Measurements from ENCODE around the gene SLC13A3.

Gene SLC13A3

GRCh38 chr20:46547995-46548394, 103.3 kb downstream of the SLC13A3 start:
- intact Hi-C loops (cut with micrococcal nuclease), result no loop called here
- no peaks in the 10 kb centered on the region for H3K36me3 Mint-ChIP-seq (ENCODE audit: low read depth)
- H3K9me3 Mint-ChIP-seq, result no peaks in the 10 kb centered on the region
- H3K4me1 Mint-ChIP-seq (ENCODE audit: low read depth), result peaks cover 25% of the 10 kb centered on the region
- H3K27me3 Mint-ChIP-seq, result peaks cover 15% of the 10 kb centered on the region
- H3K4me3 Mint-ChIP-seq, result no peak overlapping the region
- no peak overlapping the region for H3K27ac Mint-ChIP-seq

GRCh38 chr20:46546936-46547335, 104.3 kb downstream of the SLC13A3 start:
- Mint-ChIP-seq H3K27me3 (peaks cover 25% of the 10 kb centered on the region), H3K36me3 (ENCODE audit: low read depth) (no peaks in the 10 kb centered on the region), H3K4me1 (ENCODE audit: low read depth) (peaks cover 15% of the 10 kb centered on the region), H3K4me3 (no peak overlapping the region), H3K27ac (no peak overlapping the region), H3K9me3 (no peaks in the 10 kb centered on the region)
- intact Hi-C loops (cut with micrococcal nuclease), result no loop called here

DNA sequence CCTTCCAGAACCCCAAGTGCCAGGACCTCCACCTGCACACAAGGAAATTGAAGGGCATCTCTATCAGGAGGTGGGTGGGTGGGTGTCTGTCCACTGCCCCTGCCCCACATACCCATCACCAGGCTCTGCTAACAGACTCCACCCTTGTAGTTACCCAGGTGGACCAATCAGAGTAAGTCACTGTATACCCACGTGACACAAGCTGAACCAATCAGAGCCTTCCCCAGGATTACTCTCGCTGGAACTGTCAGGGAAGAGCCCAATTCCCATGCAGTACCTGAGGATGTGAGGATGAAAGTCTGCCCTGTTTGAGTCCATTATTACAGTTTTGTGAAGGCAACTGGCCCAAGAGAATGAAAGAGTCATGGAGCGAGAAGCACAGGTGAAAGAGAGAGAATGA, 105.0 kb downstream of the SLC13A3 start:
- intact Hi-C loops (cut with micrococcal nuclease), result no loop called here
- H3K27ac Mint-ChIP-seq, result no peak overlapping the region

DNA sequence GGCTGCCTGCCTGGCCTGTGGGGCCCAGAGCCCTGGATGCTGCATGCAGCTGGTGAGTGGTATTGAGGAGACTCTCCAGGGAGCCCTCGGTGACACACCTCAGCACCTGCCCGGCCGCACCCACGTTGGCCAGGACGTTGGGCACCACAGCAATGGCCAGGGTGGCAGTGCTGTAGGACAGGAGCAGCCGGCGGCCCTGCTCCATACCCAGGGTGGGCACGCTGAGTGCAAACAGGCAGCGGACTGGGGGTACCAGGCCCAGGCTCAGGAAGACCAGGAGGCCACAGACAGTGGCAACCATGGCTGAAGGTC, 105.5 kb downstream of the SLC13A3 start:
- H3K4me1 Mint-ChIP-seq (ENCODE audit: low read depth), result peaks cover 5% of the 10 kb centered on the region
- no peak overlapping the region for H3K4me3 Mint-ChIP-seq
- H3K9me3 Mint-ChIP-seq, result no peaks in the 10 kb centered on the region
- H3K27ac Mint-ChIP-seq, result no peak overlapping the region
- intact Hi-C loops (cut with micrococcal nuclease), result loop anchor here (2.0 kb wide), 1 partner anchor 45 kb away; no protein-coding TSS in a partner anchor
- no peaks in the 10 kb centered on the region for H3K36me3 Mint-ChIP-seq (ENCODE audit: low read depth)
- H3K27me3 Mint-ChIP-seq, result peaks cover 32% of the 10 kb centered on the region

More for the DNA sequence above, 105.0 kb downstream of the SLC13A3 start:
- Mint-ChIP-seq H3K4me3 (no peak overlapping the region), H3K4me1 (ENCODE audit: low read depth) (peaks cover 9% of the 10 kb centered on the region), H3K9me3 (no peaks in the 10 kb centered on the region), H3K36me3 (ENCODE audit: low read depth) (no peaks in the 10 kb centered on the region), H3K27me3 (peaks cover 31% of the 10 kb centered on the region)

DNA sequence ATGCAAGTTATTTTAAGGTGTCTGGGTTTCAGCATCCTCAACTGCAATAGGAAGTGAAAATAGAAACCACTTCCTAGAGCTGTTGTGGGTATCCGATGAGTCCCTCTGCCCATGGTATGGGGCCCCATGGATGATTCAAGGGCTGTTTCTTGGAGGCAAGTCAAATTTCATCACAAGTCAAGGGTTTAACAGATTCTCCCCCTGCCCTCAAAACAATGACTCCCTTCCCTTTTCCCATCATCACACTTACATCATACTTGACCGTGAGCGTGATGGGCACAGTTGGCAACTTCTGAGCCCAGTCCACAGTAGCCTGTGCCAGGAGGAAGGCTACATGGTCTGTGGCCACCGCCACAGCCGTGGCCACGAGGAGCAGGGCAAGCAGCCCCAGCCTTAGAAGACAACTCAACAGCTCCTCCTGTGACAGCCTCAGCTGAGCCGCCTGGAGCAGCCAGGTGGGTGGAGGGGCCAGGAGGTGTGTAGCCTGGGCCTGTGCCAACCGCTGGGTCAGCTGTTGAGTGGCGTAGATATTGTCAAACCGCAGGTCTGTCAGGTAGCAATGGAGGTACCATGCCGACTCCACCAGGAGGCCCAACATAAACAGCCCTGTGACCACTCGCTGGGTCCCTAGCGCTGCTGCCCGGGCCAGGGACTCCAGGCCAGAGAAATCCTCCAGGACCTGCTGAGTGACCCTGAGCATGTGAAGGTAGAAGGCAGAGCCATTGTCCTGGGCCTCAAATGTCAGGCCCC, 106.0 kb downstream of the SLC13A3 start:
- H3K36me3 Mint-ChIP-seq (ENCODE audit: low read depth), result no peaks in the 10 kb centered on the region
- peaks cover 35% of the 10 kb centered on the region for H3K27me3 Mint-ChIP-seq
- no peaks in the 10 kb centered on the region for H3K4me1 Mint-ChIP-seq (ENCODE audit: low read depth)
- no peaks in the 10 kb centered on the region for H3K9me3 Mint-ChIP-seq
- no peak overlapping the region for H3K27ac Mint-ChIP-seq
- H3K4me3 Mint-ChIP-seq, result no peak overlapping the region
- intact Hi-C loops (cut with micrococcal nuclease), result loop anchor here (2.0 kb wide), 1 partner anchor 46 kb away; no protein-coding TSS in a partner anchor

- Mint-ChIP-seq H3K27ac (no peak overlapping the region), H3K27me3 (peaks cover 35% of the 10 kb centered on the region), H3K36me3 (ENCODE audit: low read depth) (no peaks in the 10 kb centered on the region), H3K4me3 (no peak overlapping the region), H3K9me3 (no peaks in the 10 kb centered on the region), H3K4me1 (ENCODE audit: low read depth) (no peaks in the 10 kb centered on the region)
- intact Hi-C loops (cut with micrococcal nuclease), result loop anchor here (2.0 kb wide), 1 partner anchor 46 kb away; no protein-coding TSS in a partner anchor
Observed at GRCh38 chr20:46544576-46544975, 106.7 kb downstream of the SLC13A3 start.

DNA sequence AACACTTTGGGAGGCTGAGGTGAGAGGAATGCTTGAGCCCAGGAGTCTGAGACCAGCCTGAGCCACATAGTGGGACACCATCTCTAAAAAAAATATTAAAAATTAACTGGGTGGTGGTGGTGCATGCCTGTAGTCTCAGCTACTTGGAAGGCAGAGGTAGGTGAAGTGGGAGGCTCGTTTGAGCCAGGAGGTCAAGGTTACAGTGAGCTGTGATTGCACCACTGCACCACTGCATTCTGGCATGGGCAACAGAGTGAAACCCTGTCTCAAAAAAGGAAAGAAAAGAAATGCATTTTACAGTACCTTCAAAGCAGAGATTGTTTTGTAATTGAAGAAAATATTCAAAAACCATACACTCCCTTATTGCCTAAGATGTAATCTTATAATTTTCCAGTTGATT, 107.3 kb downstream of the SLC13A3 start:
- no peak overlapping the region for H3K4me3 Mint-ChIP-seq

DNA sequence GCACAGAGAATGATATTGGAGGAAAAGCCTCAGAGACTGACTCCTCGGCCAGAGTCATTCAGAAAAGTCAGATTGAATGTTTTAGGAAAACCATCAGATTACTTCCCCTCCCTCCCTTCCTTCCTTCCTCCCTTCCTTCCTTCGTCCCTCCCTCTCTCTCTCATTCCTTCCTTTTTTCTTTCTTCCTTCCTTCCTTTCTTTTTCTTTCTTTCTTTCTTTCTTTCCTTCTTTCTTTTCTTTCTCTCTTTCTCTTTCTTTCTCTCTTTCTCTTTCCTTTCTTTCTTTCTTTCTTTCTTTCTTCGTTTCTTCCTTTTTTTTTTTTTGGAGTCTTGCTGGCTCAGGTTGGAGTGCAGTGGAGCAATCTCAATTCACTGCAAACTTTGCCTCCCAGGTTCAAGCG, 108.2 kb downstream of the SLC13A3 start:
- H3K4me1 Mint-ChIP-seq (ENCODE audit: low read depth), result no peaks in the 10 kb centered on the region
- no peak overlapping the region for H3K27ac Mint-ChIP-seq
- H3K27me3 Mint-ChIP-seq, result peaks cover 45% of the 10 kb centered on the region
- intact Hi-C loops (cut with micrococcal nuclease), result no loop called here
- H3K4me3 Mint-ChIP-seq, result no peak overlapping the region
- H3K36me3 Mint-ChIP-seq (ENCODE audit: low read depth), result no peaks in the 10 kb centered on the region
- H3K9me3 Mint-ChIP-seq, result no peaks in the 10 kb centered on the region

More for the DNA sequence above, 107.3 kb downstream of the SLC13A3 start:
- Mint-ChIP-seq H3K9me3 (no peaks in the 10 kb centered on the region), H3K36me3 (ENCODE audit: low read depth) (no peaks in the 10 kb centered on the region), H3K27ac (no peak overlapping the region), H3K27me3 (peaks cover 39% of the 10 kb centered on the region), H3K4me1 (ENCODE audit: low read depth) (no peaks in the 10 kb centered on the region)
- intact Hi-C loops (cut with micrococcal nuclease), result loop anchor here (2.0 kb wide), 1 partner anchor 47 kb away; no protein-coding TSS in a partner anchor

GRCh38 chr20:46541229-46541935, 109.9 kb downstream of the SLC13A3 start:
- Mint-ChIP-seq H3K9me3 (no peaks in the 10 kb centered on the region), H3K27me3 (peaks cover 54% of the 10 kb centered on the region), H3K36me3 (ENCODE audit: low read depth) (no peaks in the 10 kb centered on the region), H3K4me1 (ENCODE audit: low read depth) (no peaks in the 10 kb centered on the region), H3K4me3 (no peak overlapping the region), H3K27ac (no peak overlapping the region)
- intact Hi-C loops (cut with micrococcal nuclease), result no loop called here

- Mint-ChIP-seq H3K9me3 (no peaks in the 10 kb centered on the region), H3K4me3 (no peak overlapping the region), H3K27me3 (peaks cover 55% of the 10 kb centered on the region), H3K27ac (no peak overlapping the region), H3K36me3 (ENCODE audit: low read depth) (no peaks in the 10 kb centered on the region), H3K4me1 (ENCODE audit: low read depth) (no peaks in the 10 kb centered on the region)
- intact Hi-C loops (cut with micrococcal nuclease), result no loop called here
Observed at GRCh38 chr20:46539113-46539512, 112.1 kb downstream of the SLC13A3 start.

GRCh38 chr20:46530640-46531039, 120.6 kb downstream of the SLC13A3 start:
- intact Hi-C loops (cut with micrococcal nuclease), result no loop called here
- no peak overlapping the region for H3K4me3 Mint-ChIP-seq
- no peaks in the 10 kb centered on the region for H3K4me1 Mint-ChIP-seq (ENCODE audit: low read depth)
- H3K27me3 Mint-ChIP-seq, result peaks cover 33% of the 10 kb centered on the region
- H3K27ac Mint-ChIP-seq, result no peak overlapping the region
- no peaks in the 10 kb centered on the region for H3K36me3 Mint-ChIP-seq (ENCODE audit: low read depth)
- no peaks in the 10 kb centered on the region for H3K9me3 Mint-ChIP-seq

DNA sequence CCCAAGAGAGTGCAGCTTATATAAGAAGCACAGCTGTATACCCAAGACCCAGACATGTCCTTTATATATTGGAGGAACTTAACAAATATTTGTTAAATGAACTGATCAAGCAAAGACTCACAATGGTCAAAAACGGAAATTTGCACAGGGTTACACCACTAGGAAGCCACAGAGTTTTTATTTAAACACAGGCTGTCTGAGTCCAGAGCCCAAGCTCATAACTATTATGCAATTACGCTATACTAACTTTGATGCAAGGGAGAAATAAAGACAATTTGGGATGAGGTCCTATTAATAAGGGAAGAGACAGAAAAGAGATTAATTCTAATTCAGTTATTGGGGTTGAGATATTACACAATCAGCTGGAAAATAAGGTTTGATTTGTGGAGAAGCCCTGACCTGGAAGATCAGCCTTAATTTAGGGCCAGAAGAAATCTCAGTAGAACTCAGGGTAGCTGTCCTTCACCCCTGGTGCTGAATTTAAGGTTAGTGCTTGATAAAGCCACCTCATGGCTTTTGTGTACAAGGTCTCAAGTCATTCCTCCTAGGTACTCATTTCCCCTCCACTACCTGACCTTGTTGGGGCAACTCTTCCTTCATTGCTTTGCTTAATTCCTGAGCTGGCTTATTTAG, 127.4 kb downstream of the SLC13A3 start:
- intact Hi-C loops (cut with micrococcal nuclease), result no loop called here

DNA sequence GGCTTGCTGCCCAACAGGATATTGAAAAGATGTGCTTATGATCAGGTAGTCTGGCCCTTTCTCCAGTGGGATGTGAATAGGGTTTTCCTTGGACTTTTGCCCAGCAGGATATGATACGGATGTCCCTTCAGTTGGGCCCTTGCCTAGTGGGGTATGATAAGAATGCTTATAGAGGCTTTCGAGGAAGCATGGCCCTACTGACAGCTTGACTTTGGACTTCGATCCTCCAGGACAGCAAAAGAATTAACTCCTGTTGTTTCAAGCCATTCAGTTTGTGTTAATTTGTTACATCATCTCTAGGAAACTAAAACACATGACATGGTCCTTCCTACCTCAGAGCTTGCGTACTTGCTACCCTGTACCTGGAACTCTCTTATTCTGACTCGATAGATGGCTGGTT, 128.2 kb downstream of the SLC13A3 start:
- no peak overlapping the region for H3K4me3 Mint-ChIP-seq
- H3K9me3 Mint-ChIP-seq, result no peaks in the 10 kb centered on the region
- intact Hi-C loops (cut with micrococcal nuclease), result no loop called here
- H3K36me3 Mint-ChIP-seq (ENCODE audit: low read depth), result no peaks in the 10 kb centered on the region
- no peak overlapping the region for H3K27ac Mint-ChIP-seq
- H3K27me3 Mint-ChIP-seq, result peaks cover 31% of the 10 kb centered on the region
- no peaks in the 10 kb centered on the region for H3K4me1 Mint-ChIP-seq (ENCODE audit: low read depth)

More for the DNA sequence above, 127.4 kb downstream of the SLC13A3 start:
- Mint-ChIP-seq H3K4me3 (no peak overlapping the region), H3K27me3 (peaks cover 35% of the 10 kb centered on the region), H3K36me3 (ENCODE audit: low read depth) (no peaks in the 10 kb centered on the region), H3K9me3 (no peaks in the 10 kb centered on the region), H3K27ac (no peak overlapping the region), H3K4me1 (ENCODE audit: low read depth) (no peaks in the 10 kb centered on the region)

DNA sequence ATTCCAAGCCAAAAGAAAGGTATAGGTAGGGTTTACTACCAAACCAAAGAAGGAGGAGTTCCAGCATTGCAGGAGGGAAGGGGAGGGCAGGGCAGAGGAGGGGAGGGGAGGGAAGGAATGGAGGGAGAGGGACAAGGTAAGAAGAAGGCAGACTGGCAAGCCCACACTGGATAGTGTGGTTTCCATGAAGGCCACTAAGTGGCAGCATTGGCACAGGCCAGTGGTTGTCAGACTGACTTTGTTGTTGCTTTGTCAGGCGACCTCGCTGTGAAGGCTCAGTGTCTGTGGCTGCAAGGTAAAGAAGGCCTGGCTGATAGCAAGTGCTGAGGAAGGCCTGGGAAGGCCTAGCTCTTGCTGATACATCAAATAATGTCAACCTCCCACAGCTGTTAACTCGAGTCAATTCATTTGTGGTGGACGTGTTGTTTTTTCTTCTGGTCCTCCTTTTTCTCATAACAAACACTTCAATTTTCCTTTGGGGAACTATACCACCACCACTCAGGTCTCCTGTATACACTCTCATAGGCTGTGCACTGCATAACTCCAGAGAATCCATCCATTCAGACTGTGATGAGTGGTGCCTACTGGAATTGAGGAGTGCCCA, 130.2 kb downstream of the SLC13A3 start:
- Mint-ChIP-seq H3K9me3 (no peaks in the 10 kb centered on the region), H3K4me3 (no peak overlapping the region), H3K36me3 (ENCODE audit: low read depth) (no peaks in the 10 kb centered on the region), H3K27ac (no peak overlapping the region), H3K4me1 (ENCODE audit: low read depth) (no peaks in the 10 kb centered on the region), H3K27me3 (peaks cover 18% of the 10 kb centered on the region)
- intact Hi-C loops (cut with micrococcal nuclease), result loop anchor here (1.0 kb wide), 3 partner anchors 41 to 179 kb away; no protein-coding TSS in a partner anchor

All from dendritic cell treated with granulocyte-macrophage colony-stimulating factor and Interleukin-4, amounts not matched to agents 40 ng/mL and 50 ng/mL, for 4 days (primary cell).